Activated T-helper 1 cell treated with anti-CD3 and anti-CD28 coated beads, Interleukin-12 subunit alpha, Interleukin-12 subunit beta, Interleukin-2, Interleukin-4 antibody, amounts not matched to agents 30 ng/mL and 10 ng/mL and 1 ng/mL, durations not matched to agents 14 hours and 24 hours and 36 hours (primary cell): ENCODE measurements around the gene RBM44. TPM values are rescaled to one million over a fixed set of nuclear protein-coding genes. Genes with fewer than 3 reads are reported as not detected.

Source experiments
- total RNA-seq: library from RNA; stranded (reverse); gene quantifications from 2 replicates; pipeline ENCODE4 v1.2.3, GENCODE V29; 2022

RBM44 gene
- total RNA-seq, 1 donor from 2014 or later = 1.1 TPM

Other genes starting within 250 kb of the RBM44 start
- gene PRLH, start 232.2 kb upstream of the RBM44 start, total RNA-seq = not detected in 2 replicates
- gene RAB17, start 208.0 kb upstream of the RBM44 start, total RNA-seq = not detected in 2 replicates
- gene LRRFIP1, start 171.2 kb upstream of the RBM44 start, total RNA-seq = 212 and 226 TPM in 2 replicates
- 19.4 and 21.1 TPM in 2 replicates for gene RAMP1, start 60.8 kb downstream of the RBM44 start, total RNA-seq
- gene UBE2F, start 168.2 kb downstream of the RBM44 start, total RNA-seq = 121 TPM in 2 replicates